Measurements from ENCODE around the gene JAM2. TPM values are rescaled to one million over a fixed set of nuclear protein-coding genes. Genes with fewer than 3 reads are reported as not detected.

Gene JAM2
- total and polyA plus RNA-seq, 11 donors, result 12.5 to 55.7 (median 19.2) TPM

- intact Hi-C loops (cut with DNase I), result no loop called here
- no peak for TF ChIP-seq POLR2A (IDR thresholded peaks at IDR 0.05)
- TF ChIP-seq, protein P1, sequence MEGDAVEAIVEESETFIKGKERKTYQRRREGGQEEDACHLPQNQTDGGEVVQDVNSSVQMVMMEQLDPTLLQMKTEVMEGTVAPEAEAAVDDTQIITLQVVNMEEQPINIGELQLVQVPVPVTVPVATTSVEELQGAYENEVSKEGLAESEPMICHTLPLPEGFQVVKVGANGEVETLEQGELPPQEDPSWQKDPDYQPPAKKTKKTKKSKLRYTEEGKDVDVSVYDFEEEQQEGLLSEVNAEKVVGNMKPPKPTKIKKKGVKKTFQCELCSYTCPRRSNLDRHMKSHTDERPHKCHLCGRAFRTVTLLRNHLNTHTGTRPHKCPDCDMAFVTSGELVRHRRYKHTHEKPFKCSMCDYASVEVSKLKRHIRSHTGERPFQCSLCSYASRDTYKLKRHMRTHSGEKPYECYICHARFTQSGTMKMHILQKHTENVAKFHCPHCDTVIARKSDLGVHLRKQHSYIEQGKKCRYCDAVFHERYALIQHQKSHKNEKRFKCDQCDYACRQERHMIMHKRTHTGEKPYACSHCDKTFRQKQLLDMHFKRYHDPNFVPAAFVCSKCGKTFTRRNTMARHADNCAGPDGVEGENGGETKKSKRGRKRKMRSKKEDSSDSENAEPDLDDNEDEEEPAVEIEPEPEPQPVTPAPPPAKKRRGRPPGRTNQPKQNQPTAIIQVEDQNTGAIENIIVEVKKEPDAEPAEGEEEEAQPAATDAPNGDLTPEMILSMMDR (IDR thresholded peaks at IDR 0.05), result no peak
- H3K36me3 ChIP-seq, result peaks cover 0 to 82% (median 76%) of the 10 kb centered on the region in 9 donors
- no peaks in the 10 kb centered on the region for H3K27me3 ChIP-seq
- ATAC-seq (no peak), DNase-seq (no peak)
- H3K27ac ChIP-seq, result no peak overlapping the region
- 86 to 97% (median 94%) methylated on average over 1 of the region's 1 CpG for WGBS, 4 donors
- peaks cover 0 to 18% (median 0%) of the 10 kb centered on the region in 12 donors for H3K4me1 ChIP-seq
- H3K4me3 ChIP-seq, result no peak overlapping the region
- H3K9me3 ChIP-seq, result no peaks in the 10 kb centered on the region
Observed at GRCh38 chr21:25760677-25761076, 121.6 kb downstream of the JAM2 start.

DNA sequence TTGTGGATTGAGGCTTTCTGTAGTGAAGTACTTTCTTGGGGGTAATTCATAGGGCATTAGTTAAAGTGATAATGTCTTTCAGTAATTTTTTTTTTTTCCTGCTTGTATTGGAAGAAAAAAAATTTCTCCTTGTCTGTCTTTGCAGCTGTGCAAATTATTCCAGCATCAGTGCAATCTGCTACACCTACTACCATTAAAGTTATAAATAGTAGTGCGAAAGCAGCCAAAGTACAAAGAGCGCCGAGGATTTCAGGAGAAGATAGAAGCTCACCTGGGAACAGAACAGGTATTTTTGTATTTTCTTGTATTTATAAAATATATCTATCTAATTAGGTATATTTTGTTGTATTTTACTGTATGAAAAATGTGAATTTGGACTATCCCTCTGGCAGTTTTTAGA is 125.0 kb downstream of the JAM2 start:
- no peak for TF ChIP-seq POLR2A (IDR thresholded peaks at IDR 0.05)
- TF ChIP-seq, protein P1 (IDR thresholded peaks at IDR 0.05), result no peak
- ATAC-seq, result no peak
- no peak overlapping the region for H3K4me3 ChIP-seq
- no peaks in the 10 kb centered on the region for H3K9me3 ChIP-seq
- H3K36me3 ChIP-seq, result peaks cover 0 to 99% (median 89%) of the 10 kb centered on the region in 9 donors
- no peaks in the 10 kb centered on the region for H3K27me3 ChIP-seq
- DNase-seq, result no peak
- intact Hi-C loops (cut with DNase I), result no loop called here
- H3K27ac ChIP-seq, result no peak overlapping the region
- no peaks in the 10 kb centered on the region for H3K4me1 ChIP-seq
- 94 to 95% (median 94%) methylated on average over 3 of the region's 3 CpGs for WGBS, 4 donors

Other genes with a start within 250 kb of the JAM2 start
- 10 to 100 TPM; 37.6 to 54.5 (median 47.0) TPM for gene MRPL39, start 31.8 kb upstream of the JAM2 start, total RNA-seq
- 10 to 100 TPM; 69.3 to 93.6 TPM for gene MRPL39, start 31.8 kb upstream of the JAM2 start, polyA plus RNA-seq
- 100 to 1,000 TPM; 479 to 989 (median 653) TPM for gene ATP5PF, start 95.6 kb downstream of the JAM2 start, total RNA-seq
- 1,000 to 10,000 TPM in 1 of 2 donors, 100 to 1,000 TPM in 1; 719 to 1,745 TPM for gene ATP5PF, start 95.6 kb downstream of the JAM2 start, polyA plus RNA-seq
- 10 to 100 TPM in 8 of 9 donors, 1 to 10 TPM in 1; 9.0 to 20.6 (median 15.6) TPM for gene GABPA, start 95.7 kb downstream of the JAM2 start, total RNA-seq
- gene GABPA, start 95.7 kb downstream of the JAM2 start, polyA plus RNA-seq, result 1 to 10 TPM; 6.1 to 7.2 TPM

Measured in heart left ventricle (tissue), 16 donors.